Duodenal mucosa (tissue), 2 donors: ENCODE results near the gene TTC28.
"Not testable (repeated sequence)": the region's sequence is repeated elsewhere in the genome, so short reads cannot be mapped to it uniquely, and the experiment has no call there.

Source experiments
- H3K27ac ChIP-seq: one replicate; pipeline ENCODE4 v1.7.0; 2013; ENCODE audit warnings: low read depth, low read length
- H3K27me3 ChIP-seq, 2 donors: one replicate each; pipeline ENCODE4 v1.7.0; 2013; ENCODE audit warnings: low read length in 2 of 2, control low read depth in 1 of 2; ENCODE audit not compliant: insufficient read depth in 2 of 2, control insufficient read depth in 1 of 2
- H3K36me3 ChIP-seq, 2 donors: one replicate each; pipeline ENCODE4 v1.7.0; 2013; ENCODE audit warnings: low read length in 2 of 2, control low read depth in 1 of 2; ENCODE audit not compliant: insufficient read depth in 2 of 2, control insufficient read depth in 1 of 2
- H3K4me1 ChIP-seq, 2 donors: one replicate each; pipeline ENCODE4 v1.7.0; 2013; ENCODE audit warnings: low read length in 2 of 2, control low read depth in 1 of 2; ENCODE audit not compliant: insufficient read depth in 2 of 2, control insufficient read depth in 1 of 2
- H3K4me3 ChIP-seq, 2 donors: one replicate each; pipeline ENCODE4 v1.7.0; 2013; ENCODE audit warnings: low read length in 2 of 2, low read depth in 1 of 2
- H3K9ac ChIP-seq, 2 donors: one replicate each; pipeline ENCODE4 v1.7.0; 2013; ENCODE audit warnings: low read length in 2 of 2, low read depth in 1 of 2
- H3K9me3 ChIP-seq, 2 donors: one replicate each; pipeline ENCODE4 v1.7.0; 2013; ENCODE audit warnings: low read length in 2 of 2, control low read depth in 1 of 2; ENCODE audit not compliant: control insufficient read depth in 1 of 2

The TTC28 gene

GRCh38 chr22:28379951-28380350 lies 299.7 kb downstream of the TTC28 start:
- no peaks in the 10 kb centered on the region for H3K27me3 ChIP-seq
- no peaks in the 10 kb centered on the region for H3K9me3 ChIP-seq
- no peak overlapping the region for H3K27ac ChIP-seq
- H3K9ac ChIP-seq, result no peak overlapping the region
- peaks cover 0 to 13% of the 10 kb centered on the region in 2 donors for H3K4me1 ChIP-seq
- no peaks in the 10 kb centered on the region for H3K36me3 ChIP-seq
- no peak overlapping the region for H3K4me3 ChIP-seq

- no peaks in the 10 kb centered on the region for H3K27me3 ChIP-seq
- H3K4me3 ChIP-seq, result no peak overlapping the region
- no peaks in the 10 kb centered on the region for H3K9me3 ChIP-seq
- no peak overlapping the region for H3K9ac ChIP-seq
- peaks cover 0 to 13% of the 10 kb centered on the region in 2 donors for H3K4me1 ChIP-seq
- no peak overlapping the region for H3K27ac ChIP-seq
- H3K36me3 ChIP-seq, result no peaks in the 10 kb centered on the region
Observed at GRCh38 chr22:28379075-28379779, 300.4 kb downstream of the TTC28 start.

- H3K27me3 ChIP-seq, result no peaks in the 10 kb centered on the region
- H3K4me1 ChIP-seq, result peaks cover 2 to 8% of the 10 kb centered on the region in 2 donors
- no peak overlapping the region for H3K9ac ChIP-seq
- H3K9me3 ChIP-seq, result no peaks in the 10 kb centered on the region
- no peak overlapping the region for H3K27ac ChIP-seq
- H3K36me3 ChIP-seq, result no peaks in the 10 kb centered on the region
- no peak overlapping the region for H3K4me3 ChIP-seq
Observed at GRCh38 chr22:28375761-28376534, 303.7 kb downstream of the TTC28 start.

DNA sequence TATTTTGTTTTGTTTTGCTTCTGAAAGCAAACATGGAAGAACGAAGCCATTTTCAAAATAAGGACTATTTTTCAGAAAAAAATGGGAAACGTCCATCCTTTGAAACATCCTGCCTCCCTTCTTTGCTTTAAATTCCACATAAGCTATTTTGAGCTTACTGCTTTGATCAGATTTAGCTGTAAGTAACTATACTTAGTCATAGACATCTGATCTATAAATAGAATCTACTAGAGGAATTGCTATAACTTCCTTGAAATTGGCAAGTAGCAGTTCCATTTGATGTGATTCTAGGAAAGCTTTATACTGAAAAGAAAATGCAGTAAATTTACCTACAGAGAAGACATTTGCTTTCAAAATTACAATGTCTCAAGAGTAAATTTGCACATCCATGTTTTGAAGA lies 305.8 kb downstream of the TTC28 start:
- Histone ChIP-seq H3K4me1 (peaks cover 2 to 12% of the 10 kb centered on the region in 2 donors), H3K4me3 (no peak overlapping the region), H3K36me3 (no peaks in the 10 kb centered on the region), H3K27ac (no peak overlapping the region), H3K9me3 (no peaks in the 10 kb centered on the region), H3K27me3 (no peaks in the 10 kb centered on the region), H3K9ac (no peak overlapping the region)

DNA sequence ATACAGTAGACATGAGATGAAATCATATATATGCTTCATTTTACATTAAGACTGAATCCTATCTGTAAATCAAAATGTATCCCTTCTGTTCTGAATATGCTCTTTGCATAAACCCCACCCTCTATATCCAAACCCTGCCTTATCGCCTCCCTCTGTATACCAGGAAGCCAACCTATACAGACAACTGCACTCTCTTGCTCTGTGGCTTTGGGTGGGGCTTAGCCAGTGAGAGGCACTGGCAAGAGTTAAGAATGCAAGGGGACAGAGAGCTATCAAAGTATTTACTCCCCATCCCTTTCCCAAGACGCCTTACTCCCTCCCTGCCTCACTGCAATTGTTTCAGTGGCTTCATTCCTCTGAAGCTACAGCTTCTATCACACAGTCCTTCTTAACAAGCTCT lies 309.8 kb downstream of the TTC28 start:
- Histone ChIP-seq H3K27me3 (no peaks in the 10 kb centered on the region), H3K9me3 (no peaks in the 10 kb centered on the region), H3K36me3 (no peaks in the 10 kb centered on the region), H3K4me3 (no peak overlapping the region), H3K9ac (no peak overlapping the region), H3K27ac (no peak overlapping the region), H3K4me1 (peaks cover 2 to 3% of the 10 kb centered on the region in 2 donors)

GRCh38 chr22:28366856-28367255 lies 312.8 kb downstream of the TTC28 start:
- peaks cover 0 to 3% of the 10 kb centered on the region in 2 donors for H3K4me1 ChIP-seq
- H3K9me3 ChIP-seq, result peaks cover 3% of the 10 kb centered on the region in 2 donors
- no peaks in the 10 kb centered on the region for H3K36me3 ChIP-seq
- no peaks in the 10 kb centered on the region for H3K27me3 ChIP-seq
- H3K4me3 ChIP-seq, result no peak overlapping the region
- H3K27ac ChIP-seq, result no peak overlapping the region
- H3K9ac ChIP-seq, result no peak overlapping the region

DNA sequence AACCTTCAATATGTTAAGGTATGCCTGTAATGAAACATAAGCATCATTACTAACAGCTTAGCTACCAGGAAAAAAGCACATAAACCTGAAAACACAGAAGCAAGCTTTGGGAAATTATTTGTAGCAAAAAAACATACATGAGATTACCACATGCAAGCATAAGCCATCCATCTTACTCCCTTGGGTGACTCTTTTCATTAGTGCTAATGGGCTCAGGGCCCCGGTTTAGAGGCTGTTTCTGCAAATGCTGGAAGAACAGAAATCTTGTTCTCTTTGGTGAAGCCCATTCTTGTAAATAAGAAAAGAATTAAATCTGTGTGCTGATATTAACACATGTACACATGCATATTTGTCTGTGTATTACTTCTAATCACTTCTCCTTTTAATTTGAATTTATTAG lies 314.3 kb downstream of the TTC28 start:
- no peaks in the 10 kb centered on the region for H3K27me3 ChIP-seq
- no peak overlapping the region for H3K9ac ChIP-seq

GRCh38 chr22:28364105-28364504 lies 315.5 kb downstream of the TTC28 start:
- H3K9ac ChIP-seq, H3K4me3 ChIP-seq, H3K27me3 ChIP-seq, H3K4me1 ChIP-seq, H3K9me3 ChIP-seq, H3K27ac ChIP-seq, H3K36me3 ChIP-seq: not testable (repeated sequence)

More for the DNA sequence above, 314.3 kb downstream of the TTC28 start:
- Histone ChIP-seq H3K36me3 (no peaks in the 10 kb centered on the region), H3K9me3 (peaks cover 3 to 5% of the 10 kb centered on the region in 2 donors), H3K4me3 (no peak overlapping the region), H3K27ac (no peak overlapping the region), H3K4me1 (peaks cover 3 to 5% of the 10 kb centered on the region in 2 donors)

- Histone ChIP-seq H3K9me3 (peaks cover 3 to 5% of the 10 kb centered on the region in 2 donors), H3K4me3 (no peak overlapping the region), H3K27me3 (no peaks in the 10 kb centered on the region), H3K27ac (no peak overlapping the region), H3K36me3 (no peaks in the 10 kb centered on the region), H3K4me1 (peaks cover 0 to 5% of the 10 kb centered on the region in 2 donors), H3K9ac (no peak overlapping the region)
Observed at GRCh38 chr22:28360939-28361338, 318.7 kb downstream of the TTC28 start.

GRCh38 chr22:28358312-28358711 lies 321.3 kb downstream of the TTC28 start:
- Histone ChIP-seq H3K9me3 (peaks cover 3 to 5% of the 10 kb centered on the region in 2 donors), H3K27me3 (no peaks in the 10 kb centered on the region), H3K36me3 (no peaks in the 10 kb centered on the region), H3K9ac (no peak overlapping the region), H3K4me1 (peaks cover 0 to 5% of the 10 kb centered on the region in 2 donors), H3K4me3 (no peak overlapping the region), H3K27ac (no peak overlapping the region)
